Iris pigment epithelial cell (primary cell): Measurements from ENCODE around the gene PRDM11.

Source experiments
- DNase-seq: peaks from one replicate; pipeline ENCODE4 v3.0.0-alpha.2; 2011; ENCODE audit warnings: low read depth

Gene PRDM11

DNA sequence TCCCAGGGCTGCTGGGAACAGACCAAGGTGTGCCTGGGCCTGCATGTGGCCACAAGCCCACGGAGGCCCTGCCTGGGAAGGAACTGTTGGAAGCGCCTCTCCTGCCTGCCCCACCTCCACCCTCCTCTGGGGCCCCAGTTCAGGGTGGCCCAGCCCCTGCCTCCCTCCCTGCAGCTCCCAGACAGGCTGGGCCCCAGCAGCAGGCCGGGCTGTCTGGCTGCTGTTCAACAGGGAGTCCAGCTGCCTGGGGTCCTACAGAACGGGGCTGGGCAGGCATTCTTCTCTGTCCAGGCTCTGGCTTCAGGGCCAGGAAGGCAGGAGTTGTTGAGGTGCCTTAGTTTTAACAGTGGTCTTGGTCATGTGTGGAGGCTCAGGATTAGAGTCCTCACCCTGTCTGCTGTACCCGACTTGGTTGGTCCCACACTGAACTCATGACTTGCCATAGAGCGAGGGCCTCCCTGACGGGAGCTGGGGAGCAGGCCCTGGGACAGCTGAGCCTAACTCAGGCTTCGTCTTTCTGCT lies 11.8 kb downstream of the PRDM11 start:
- DNase-seq: peak; percentile 24

DNA sequence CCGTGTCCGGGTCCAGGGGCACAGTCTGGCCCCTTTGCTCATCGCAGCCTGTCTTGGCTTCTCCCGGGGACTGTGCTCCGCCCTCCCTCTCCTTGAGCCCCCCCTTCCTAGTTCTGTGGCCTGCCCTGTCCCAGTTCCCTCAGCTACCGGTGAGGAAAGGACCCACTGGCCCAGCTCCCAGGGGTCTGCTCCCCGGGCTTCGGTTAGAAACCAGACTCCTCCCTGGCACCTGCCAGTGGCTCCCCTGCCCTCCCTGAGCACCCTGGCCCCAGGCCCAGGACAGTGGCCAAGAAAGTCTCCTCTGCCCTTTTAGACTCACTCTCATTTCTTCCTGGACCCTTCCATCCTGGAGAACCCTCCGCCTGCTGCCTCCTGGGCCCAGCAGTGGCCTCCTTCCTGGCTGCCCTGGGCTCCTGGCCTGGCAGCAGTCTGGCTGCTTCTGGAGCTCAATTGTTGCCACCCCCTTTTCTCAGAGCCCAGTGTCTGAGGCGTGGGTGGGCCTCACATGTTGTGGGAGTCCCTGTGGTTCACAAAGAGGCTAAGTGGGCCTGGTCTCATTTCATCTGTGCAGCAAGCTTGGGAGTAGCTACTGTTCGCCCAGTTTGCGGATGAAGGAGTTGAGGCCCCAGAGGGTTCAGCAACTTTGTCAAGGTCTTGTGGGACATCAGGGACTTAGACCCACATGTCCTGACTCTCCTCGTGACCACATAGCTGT lies 12.6 kb downstream of the PRDM11 start:
- DNase-seq: no peak

DNA sequence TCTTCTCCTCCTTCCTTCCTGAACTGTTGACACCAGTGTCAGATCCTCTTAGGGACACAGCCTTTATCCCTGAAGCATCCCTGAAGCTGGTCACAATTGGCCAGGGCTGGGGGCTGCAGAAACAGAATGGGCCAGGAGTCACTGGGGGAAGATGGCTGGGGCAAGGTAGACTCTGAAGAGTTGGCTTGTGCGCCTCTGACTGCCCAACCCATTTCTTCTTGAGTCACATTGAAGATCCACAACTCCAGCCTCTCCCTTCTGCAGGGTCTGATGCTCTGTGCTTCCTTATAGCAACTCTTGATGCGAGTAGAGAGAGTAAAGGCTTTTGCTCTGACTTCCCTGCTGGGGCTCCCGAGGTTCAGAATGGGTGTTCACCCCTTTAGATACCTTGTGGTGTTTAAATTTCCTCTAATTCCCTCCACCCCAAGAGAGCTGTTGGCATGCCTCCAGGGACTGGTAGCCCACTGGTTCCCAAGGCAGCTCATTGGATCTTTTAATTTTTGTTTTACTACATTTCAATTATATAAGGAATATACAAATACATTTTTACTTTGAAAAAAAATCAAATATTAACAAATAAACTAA lies 13.4 kb downstream of the PRDM11 start:
- DNase-seq: no peak

DNA sequence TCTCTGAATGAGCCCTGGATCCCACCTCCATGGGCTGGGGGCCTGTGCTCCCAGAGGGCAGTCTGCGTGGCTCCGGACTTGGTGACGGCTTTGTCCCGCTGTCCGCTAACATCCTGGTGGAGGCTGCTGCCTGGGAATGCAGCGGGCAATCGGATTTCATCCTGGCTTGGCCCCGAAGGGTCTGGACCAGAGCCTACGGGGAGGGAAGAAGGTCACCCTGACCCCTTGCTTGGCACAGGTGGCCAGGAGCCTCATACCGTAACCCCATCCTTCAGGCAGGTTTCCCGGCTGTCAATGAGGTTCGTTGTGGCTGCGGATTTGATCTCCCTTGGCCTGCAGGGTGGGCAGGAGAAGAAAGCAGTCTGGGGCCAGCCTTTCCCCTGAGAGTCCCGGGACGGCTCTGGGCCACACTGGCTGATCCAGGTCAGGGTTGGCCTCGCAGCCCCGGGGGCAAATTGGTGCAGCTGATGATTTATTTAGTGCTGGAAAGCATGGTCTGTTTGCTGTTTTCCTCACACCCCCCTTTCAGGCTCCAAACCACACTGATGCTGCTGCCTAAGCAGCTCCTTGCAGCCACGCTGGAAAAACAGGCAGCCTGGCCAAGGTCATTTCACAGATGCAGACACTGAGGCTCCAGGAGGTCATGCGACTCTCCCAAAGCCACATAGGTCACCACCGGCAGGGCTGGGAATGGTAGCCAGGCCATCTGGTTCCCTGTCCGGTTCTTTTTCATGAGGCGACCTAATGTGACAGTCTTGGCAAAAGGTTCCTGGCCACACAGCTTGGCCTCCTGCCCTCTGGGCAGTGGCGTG lies 15.0 kb downstream of the PRDM11 start:
- no peak for DNase-seq

DNA sequence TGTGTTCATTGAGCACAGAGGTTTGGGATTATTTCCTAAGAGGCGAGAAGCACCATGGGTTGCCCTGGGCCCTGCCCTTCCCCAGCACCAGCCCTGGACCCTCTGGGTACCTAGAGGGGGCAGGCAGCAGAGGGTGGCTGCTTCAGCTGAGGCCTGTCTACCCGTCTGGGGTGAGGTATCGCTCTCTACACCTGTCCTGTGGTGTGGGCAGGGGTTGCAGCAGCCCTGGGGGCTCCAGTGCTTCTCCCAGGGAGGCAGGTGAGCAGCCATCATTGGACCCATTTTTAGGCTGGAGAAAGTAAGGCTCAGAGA lies 15.6 kb downstream of the PRDM11 start:
- no peak for DNase-seq

DNA sequence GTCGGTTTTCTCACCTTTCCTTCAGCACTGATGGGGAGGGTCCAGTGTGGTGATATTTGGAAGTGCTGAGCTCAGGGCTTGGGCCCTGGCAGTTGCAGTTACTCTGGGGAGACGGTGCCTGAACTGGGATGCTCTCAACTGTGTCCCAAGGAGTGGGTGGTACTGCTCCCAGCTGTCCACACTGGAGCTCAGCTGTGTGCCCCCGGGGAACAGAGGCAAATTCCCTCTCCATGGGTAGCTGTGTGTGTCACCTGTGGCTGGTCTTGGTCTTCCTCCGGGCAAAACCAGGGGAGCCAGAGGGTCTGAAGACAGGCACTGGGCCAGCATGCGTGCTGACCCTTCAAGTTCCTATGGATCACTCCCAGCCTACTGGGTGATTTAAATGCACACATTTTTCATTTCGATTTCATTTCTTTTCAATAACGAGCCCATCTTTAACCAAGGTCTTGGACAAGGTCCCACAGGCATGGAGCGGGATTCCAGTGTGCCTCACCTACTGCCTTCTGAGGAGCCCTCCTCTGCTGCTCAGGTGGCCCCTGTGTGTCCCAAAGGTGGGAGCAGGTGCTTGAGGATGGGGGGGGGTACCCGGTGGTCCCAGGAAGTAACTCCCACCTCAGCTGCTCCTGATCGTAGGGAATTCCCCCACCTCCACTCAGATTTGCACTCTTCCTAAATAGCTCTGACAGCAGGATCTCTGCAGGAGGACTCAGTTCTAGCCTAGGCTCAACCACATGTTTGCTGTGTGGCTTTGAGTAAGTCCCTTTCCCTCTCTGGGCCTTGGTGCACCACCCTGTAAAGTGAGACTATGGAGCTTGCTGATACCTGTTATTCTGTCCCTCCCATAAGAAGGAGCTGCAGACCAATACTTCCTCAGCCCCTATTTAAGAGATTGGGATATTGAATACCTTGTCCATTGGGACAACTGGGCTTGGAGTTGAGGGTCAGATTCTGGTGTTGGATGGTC lies 16.8 kb downstream of the PRDM11 start:
- no peak for DNase-seq

DNA sequence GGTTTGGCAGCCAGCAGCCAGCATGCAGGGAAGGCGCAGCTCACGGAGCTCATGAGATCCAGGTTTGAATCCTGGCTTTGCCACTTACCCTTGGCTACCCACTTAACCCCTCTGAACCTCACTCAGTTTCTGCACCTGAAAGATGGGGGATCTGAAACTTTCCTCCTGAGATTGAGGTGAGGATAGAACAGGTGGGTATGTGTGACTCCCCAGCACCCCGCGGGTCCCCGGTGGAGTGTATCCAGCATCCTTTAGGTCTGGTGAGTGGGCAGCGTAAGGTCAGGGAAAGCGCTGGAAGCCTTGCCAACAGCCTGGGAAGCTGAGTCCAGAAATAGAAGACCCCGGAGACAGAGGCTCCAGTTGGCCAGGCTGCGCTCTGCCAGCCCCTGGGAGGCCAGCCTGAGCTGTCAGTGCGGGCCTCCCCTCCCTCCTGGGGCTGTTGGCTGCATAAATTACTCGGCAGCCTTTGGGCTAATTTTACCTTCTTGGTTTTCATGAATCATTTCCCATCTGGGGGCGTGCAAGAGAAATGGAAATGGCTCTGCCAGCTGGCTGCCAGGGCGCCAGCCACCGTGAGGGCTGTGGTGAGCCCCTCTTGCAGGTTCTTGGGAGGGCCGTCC lies 17.6 kb downstream of the PRDM11 start:
- DNase-seq: no peak

DNA sequence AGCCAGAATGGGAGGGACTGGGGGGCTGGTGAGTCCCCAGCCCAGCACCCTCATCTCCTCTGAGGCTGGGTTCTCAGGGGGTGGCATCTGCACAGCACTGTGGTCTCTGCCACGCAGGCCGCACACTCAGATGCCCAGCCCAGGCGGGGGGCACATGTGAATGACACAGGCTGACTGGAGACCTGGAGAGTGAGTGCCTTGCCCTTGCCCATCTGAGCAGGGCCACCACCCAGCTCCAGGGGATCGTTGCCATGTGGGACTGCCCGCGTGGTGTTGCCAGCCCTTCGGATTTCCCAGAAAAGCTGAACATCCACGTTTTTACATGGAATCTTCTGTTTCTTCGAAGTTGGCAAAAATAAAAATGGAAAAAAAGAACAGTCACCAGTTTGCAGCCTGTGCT lies 18.9 kb downstream of the PRDM11 start:
- no peak for DNase-seq

DNA sequence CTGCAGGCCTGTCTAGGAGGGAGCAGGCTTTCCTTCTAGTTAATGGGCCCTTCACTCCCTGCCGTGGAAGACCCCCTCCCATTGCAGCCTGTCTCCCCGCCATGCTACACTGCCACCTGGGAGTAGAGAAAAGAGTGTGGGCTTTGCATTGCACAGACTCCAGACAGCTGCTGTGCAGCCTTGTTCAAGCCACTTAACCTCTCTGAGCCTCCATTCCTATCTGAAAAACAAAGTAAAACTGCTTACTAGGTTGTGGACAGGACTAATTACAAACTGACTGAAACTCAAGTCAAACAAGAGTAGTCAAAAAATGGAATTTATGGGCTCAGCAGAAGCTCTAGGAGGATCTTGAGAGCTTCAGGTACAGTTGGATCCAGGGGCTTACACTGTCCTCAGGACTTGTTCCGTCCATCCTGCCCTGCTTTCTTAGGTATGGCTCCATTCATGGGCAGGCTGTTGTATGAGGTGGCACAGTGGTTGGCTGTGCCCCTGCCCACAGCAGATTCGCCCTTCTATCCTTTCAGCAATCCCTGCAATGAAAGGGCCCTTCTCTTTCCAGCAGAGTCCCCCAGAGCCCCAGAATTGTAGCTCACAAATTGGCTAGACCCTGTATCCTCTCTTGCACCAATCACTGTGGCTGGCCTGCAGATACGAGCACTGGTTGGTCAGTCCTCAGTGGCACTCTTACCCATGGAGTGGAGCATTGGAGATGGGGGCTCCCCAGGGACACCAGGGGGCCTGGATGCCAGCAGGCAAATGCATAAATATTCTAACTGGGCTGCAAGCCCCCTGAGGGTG lies 19.6 kb downstream of the PRDM11 start:
- no peak for DNase-seq

DNA sequence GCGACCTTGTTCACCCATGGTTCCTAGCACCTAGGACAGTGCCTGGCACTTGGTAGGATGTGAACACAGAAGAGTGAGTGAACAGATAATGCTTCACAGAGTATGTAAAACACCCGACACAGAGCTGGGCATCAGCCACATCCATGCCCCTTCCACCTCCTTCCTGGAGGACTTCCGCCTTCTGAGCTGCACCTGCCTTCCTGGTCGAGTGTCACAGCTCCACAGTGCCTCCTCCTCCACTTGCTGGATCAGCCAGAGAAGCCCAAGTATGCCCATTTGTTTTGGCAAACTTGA lies 20.1 kb downstream of the PRDM11 start:
- DNase-seq: no peak

DNA sequence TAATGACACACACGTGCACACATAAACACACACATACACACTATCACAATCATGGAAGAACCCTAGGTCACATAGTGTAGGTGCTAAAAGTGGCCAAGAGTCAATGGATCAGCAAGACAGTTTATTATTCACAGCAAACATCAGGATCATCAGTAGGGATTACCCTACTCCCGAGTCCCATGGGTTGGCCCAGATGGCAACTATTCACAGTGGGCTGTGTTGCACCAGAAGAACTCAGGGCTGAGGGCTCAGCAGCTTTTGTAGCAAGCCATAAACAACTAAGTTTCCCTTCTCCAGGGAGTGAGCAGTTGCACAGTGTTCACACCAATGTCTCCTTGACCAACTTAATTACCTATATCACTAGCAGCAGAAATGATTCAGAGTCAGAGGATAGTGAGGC lies 20.8 kb downstream of the PRDM11 start:
- DNase-seq: no peak

DNA sequence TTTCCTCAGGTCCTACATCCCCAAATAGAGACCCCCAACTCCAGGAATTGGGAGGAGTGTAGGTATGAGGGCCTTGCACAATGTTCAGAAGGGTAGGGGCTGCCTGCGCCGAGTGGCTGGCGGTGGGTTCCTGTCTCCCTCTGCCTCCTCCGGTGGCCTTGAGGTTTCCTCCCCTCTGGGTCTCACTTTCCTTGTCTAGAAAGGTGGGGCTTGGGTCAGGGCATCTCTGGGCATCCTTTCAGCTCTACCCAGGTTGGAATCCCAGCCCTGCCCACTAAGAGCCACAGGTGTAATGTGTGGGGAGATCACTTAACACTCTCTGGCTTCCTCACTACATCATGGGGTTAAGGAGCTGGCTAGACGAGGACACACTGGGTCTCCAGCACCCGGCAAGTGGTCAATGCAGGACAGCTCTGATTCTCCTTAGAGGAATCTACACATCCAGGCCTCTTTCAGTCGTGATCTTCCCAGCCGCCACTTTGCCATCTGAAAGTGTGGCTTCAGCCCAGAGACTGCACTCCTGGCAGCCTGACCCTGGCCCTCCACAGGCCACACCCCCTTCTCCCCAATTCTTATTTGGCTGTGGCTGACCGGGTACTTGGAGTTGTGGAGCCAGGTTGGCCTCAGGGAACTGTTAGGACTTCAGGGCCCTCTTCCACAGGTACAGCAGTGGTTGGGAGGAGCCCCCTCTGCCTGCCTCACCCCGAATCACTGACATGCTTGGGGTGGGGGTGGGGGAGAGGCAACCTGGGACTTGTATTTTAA lies 22.1 kb downstream of the PRDM11 start:
- DNase-seq: no peak

DNA sequence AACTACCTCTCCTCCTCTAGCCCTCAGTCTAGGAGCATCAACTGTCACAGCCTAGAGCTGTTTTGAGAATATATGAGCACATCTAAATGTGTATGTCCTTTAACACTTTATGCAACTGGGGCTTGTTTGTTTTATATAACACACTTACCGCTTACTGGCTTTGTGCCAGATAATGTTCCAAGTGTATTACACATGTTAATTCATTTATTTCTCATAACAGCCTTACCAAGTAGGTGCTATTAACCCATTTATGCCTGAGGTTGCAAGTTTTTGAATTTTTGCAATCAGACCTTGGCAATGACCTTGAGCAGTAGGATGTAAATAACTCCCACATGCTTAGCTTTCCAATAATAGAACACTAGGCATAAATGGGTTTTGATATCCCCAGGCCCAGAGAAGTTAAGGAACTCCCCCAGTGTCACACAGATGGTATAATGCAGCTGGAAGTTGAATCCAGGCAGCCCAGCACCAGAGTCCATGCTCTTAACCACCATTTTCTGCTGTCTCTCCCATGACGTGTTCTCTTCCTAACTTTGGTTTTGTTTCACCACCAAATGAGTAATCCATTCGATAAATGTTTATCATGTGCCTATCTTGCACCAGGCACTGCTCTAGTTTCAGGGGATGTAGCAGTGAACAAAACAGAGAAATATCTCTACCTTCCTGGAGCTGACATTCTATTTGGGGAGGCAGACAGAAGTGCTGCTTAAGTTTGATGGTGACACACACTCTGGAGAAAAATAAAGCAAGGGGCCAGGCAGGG lies 23.1 kb downstream of the PRDM11 start:
- peak; percentile 36 for DNase-seq

DNA sequence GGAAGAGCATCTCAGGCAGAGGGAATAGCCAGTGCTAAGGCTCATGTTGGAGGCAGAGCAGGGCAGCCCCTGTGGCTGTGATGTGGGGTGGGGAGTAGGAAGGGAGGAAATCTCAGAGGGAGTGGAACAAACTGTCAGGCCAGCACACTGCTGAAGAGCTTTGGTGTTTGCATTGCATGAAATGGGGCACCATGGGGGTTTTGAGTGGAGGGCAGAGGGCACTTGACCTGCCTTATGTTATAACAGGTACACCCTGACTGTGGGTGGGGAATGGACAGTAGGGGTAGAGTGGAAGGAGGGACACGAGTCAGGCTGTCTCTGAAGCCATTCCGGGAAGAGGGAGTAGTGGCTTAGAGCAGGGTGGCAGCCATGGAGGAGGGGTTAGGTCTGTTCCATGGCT lies 24.0 kb downstream of the PRDM11 start:
- DNase-seq: no peak

DNA sequence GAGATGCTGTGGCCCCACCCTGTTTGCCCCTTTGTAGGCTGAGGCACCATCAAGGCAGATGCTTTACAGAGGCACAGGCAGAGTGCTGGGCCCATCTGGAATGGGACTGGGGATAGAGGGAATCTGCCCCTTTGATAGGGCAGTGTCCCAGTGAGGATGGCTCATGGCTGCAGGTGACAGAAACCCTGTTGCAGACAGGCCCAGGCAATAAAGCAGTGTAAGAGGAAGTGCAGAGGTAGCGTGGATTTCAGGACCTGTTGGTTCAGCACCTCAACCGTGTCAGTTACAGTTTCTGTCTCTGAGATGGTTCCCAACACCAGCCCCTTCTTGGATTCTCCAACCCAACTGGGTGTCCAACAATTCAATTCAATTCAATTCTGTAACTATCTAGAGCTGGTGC lies 25.1 kb downstream of the PRDM11 start:
- no peak for DNase-seq

DNA sequence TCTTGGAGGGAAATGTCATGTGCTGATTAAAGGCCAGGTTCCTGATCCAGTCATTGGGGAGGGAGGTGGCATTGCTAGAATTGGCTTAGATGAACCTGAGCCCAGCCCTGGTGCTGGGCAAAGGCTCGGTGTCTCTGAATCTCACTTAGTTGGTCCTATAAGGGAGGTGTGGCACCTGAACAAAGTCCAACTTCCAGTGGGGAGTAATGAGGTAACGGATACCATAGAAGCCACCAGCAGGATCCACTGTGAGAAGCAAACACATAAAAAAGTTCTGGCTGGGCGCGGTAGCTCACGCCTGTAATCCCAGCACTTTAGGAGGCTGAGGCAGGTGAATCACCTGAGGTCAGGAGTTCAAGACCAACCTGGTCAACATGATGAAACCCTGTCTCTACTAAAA lies 26.6 kb downstream of the PRDM11 start:
- no peak for DNase-seq

DNA sequence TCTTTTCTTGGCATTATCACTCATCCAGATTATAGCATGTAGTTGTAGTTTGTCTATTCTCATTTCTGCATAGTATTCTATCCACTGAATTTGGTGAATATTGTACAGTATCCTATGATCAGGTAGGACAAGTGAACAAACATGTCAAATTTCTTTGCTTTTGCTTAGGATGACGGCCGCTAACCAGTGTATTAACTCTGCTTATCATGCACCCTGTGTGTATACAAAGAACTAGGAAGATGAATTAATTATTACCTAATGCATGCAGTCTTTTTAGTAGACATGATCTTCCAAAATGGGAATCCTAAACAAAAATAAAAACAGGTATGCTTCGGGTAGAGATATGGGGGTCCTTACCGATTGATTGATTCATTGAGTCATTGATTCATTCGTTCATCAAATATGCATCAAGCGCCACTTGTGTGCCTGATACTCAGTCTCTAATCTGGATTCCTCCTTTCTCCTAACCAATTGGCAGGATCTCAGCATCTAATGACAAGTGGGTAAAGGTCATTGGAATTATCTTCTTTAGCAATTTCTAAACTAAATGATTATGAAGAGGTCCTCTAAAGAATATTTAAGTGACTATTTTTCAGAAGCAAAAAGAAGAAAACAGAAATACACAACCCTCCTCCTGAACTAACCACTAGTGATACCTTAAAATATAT lies 27.9 kb downstream of the PRDM11 start:
- DNase-seq: no peak

DNA sequence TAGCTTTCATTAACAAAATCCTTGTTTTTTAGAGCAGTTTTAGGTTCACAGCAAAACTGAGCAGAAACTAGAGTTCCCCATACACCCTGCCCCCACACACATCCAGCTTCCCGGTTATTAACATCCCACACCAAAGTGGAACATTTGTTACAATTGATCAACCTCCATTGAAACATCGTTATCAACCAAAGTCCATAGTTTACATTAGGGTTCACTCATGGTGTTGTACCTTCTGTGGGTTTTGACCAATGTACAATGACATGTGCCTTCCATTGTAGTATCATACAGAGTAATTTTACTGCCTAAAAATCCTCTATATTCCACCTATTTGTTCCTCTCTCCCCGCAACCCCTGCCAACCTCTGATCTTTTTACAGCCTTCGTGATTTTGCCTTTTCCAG lies 28.5 kb downstream of the PRDM11 start:
- DNase-seq: no peak

DNA sequence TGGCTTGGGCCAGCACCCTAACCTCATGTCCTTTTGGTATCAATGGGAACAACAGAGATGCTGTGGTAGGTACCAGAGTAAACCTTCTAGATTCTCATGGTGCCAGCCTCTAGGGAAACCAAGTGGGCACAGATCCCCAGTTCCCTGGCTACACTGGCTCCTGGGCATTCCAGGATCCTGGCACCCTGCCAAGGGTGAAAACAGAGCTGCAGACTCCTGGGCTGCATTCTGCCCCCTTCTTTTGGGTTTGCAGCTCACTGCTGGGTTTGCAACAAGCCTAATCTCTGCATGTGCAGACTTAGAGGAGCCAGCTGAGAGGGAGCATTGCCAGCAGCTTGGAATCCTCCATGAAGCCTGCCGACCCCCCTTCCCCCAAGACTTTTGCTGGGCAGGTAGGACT lies 30.6 kb downstream of the PRDM11 start:
- no peak for DNase-seq
